WTC11 (cell line): Measurements from ENCODE around the gene REEP1. TPM values are rescaled to one million over a fixed set of nuclear protein-coding genes. Genes with fewer than 3 reads are reported as not detected.
"Not testable (repeated sequence)": the region's sequence is repeated elsewhere in the genome, so short reads cannot be mapped to it uniquely, and the experiment has no call there.

Experiments used
- ATAC-seq: fragments of 200-7000 bp; cut with Tn5 transposase; 2 replicates; pipeline ENCODE4 v1.10.0; 2021; ENCODE audit warnings: mild to moderate bottlenecking, moderate library complexity
- CTCF ChIA-PET: fragments of 300-600 bp; sonication (Branson Sonifier 250); formaldehyde crosslinking; loops from one replicate; lab custom pipeline; 2021; ENCODE audit warnings: antibody characterized with exemption; lab: Charles Lee
- POLR2A ChIA-PET: fragments of 350-600 bp; sonication (Branson Sonifier 250); formaldehyde crosslinking; loops from one replicate; lab custom pipeline; 2021; ENCODE audit warnings: antibody characterized with exemption; lab: Charles Lee
- DNase-seq: peaks from one replicate; pipeline ENCODE4 v3.0.0; 2021; ENCODE audit warnings: low spot score
- H3K27ac Mint-ChIP-seq: 2 replicates; pipeline ENCODE4 v1.8.0; 2021; ENCODE audit warnings: mixed read lengths
- H3K27me3 Mint-ChIP-seq: 2 replicates; pipeline ENCODE4 v1.8.0; 2021; ENCODE audit warnings: low read depth, mild to moderate bottlenecking, moderate library complexity, mixed read lengths
- H3K36me3 Mint-ChIP-seq: 2 replicates; pipeline ENCODE4 v1.8.0; 2021; ENCODE audit warnings: mixed read lengths
- H3K4me1 Mint-ChIP-seq: 2 replicates; pipeline ENCODE4 v1.8.0; 2022; ENCODE audit warnings: mixed read lengths
- H3K4me3 Mint-ChIP-seq: 2 replicates; pipeline ENCODE4 v1.8.0; 2021; ENCODE audit warnings: mild to moderate bottlenecking, moderate library complexity, mixed read lengths
- H3K9me3 Mint-ChIP-seq: 2 replicates; pipeline ENCODE4 v1.8.0; 2021; ENCODE audit warnings: mixed read lengths
- ATF1 ChIP-seq: sonication (generic); formaldehyde crosslinking; IDR thresholded peaks from 2 replicates; pipeline ENCODE4 v1.8.1; 2023; ENCODE audit warnings: mild to moderate bottlenecking, moderate library complexity, missing genetic modification reagents
- CBFB ChIP-seq: sonication (generic); formaldehyde crosslinking; IDR thresholded peaks from 2 replicates; pipeline ENCODE4 v1.8.1; 2022; ENCODE audit warnings: mild to moderate bottlenecking, low read depth, missing genetic modification reagents
- FOXK1 ChIP-seq: sonication (generic); formaldehyde crosslinking; IDR thresholded peaks from 2 replicates; pipeline ENCODE4 v1.8.0; 2022; ENCODE audit warnings: mild to moderate bottlenecking, moderate library complexity, missing genetic modification reagents
- GRHL2 ChIP-seq: fragments of 250-450 bp; sonication (Bioruptor Pico); IDR thresholded peaks from 2 replicates; pipeline ENCODE4 v1.8.0; 2022; ENCODE audit warnings: mild to moderate bottlenecking, moderate library complexity; ENCODE audit not compliant: insufficient replicate concordance, severe bottlenecking
- HMGXB4 ChIP-seq: sonication (generic); formaldehyde crosslinking; IDR thresholded peaks from 2 replicates; pipeline ENCODE4 v1.8.1; 2023; ENCODE audit warnings: mild to moderate bottlenecking, moderate library complexity, missing genetic modification reagents
- MXD4 ChIP-seq: fragments of 250-450 bp; sonication (Bioruptor Pico); IDR thresholded peaks from 2 replicates; pipeline ENCODE4 v1.8.0; 2021; ENCODE audit warnings: mild to moderate bottlenecking, moderate library complexity, borderline replicate concordance
- MYBL2 ChIP-seq: sonication (generic); formaldehyde crosslinking; IDR thresholded peaks from 2 replicates; pipeline ENCODE4 v1.8.1; 2023; ENCODE audit warnings: mild to moderate bottlenecking, moderate library complexity, missing genetic modification reagents
- NFE2L1 ChIP-seq: sonication (generic); formaldehyde crosslinking; IDR thresholded peaks from 2 replicates; pipeline ENCODE4 v1.8.1; 2023; ENCODE audit warnings: missing genetic modification reagents
- OVOL2 ChIP-seq: fragments of 250-450 bp; sonication (Bioruptor Pico); IDR thresholded peaks from 2 replicates; pipeline ENCODE4 v1.9.0; 2021; ENCODE audit warnings: mild to moderate bottlenecking, borderline replicate concordance
- PRRX2 ChIP-seq: fragments of 250-450 bp; sonication (Bioruptor Pico); IDR thresholded peaks from 2 replicates; pipeline ENCODE4 v1.8.0; 2021; ENCODE audit warnings: mild to moderate bottlenecking
- RORB ChIP-seq: fragments of 250-450 bp; sonication (Bioruptor Pico); IDR thresholded peaks from 2 replicates; pipeline ENCODE4 v1.9.0; 2021; ENCODE audit warnings: mild to moderate bottlenecking
- TEAD1 ChIP-seq: sonication (generic); formaldehyde crosslinking; IDR thresholded peaks from 2 replicates; pipeline ENCODE4 v1.8.0; 2022; ENCODE audit warnings: mild to moderate bottlenecking, missing genetic modification reagents
- TP53 ChIP-seq: sonication (generic); formaldehyde crosslinking; IDR thresholded peaks from 2 replicates; pipeline ENCODE4 v1.8.1; 2023; ENCODE audit warnings: mild to moderate bottlenecking, missing genetic modification reagents
- USF1 ChIP-seq: sonication (generic); formaldehyde crosslinking; IDR thresholded peaks from 2 replicates; pipeline ENCODE4 v1.8.0; 2022; ENCODE audit warnings: mild to moderate bottlenecking, missing genetic modification reagents
- ZNF317 ChIP-seq: sonication (generic); formaldehyde crosslinking; IDR thresholded peaks from 2 replicates; pipeline ENCODE4 v1.8.1; 2023; ENCODE audit warnings: low read depth, mild to moderate bottlenecking, moderate library complexity, missing genetic modification reagents, borderline replicate concordance
- ZNF512 ChIP-seq: sonication (generic); formaldehyde crosslinking; IDR thresholded peaks from 2 replicates; pipeline ENCODE4 v1.8.1; 2022; ENCODE audit warnings: missing genetic modification reagents, borderline replicate concordance
- total RNA-seq: library from RNA; stranded (reverse); gene quantifications from 3 replicates; pipeline ENCODE4 v1.2.3, GENCODE V29; 2021
- TF ChIP-seq, protein P1 (sequence below): sonication (generic); formaldehyde crosslinking; IDR thresholded peaks from 2 replicates; pipeline ENCODE4 v1.8.0; 2022; ENCODE audit warnings: missing genetic modification reagents
- TF ChIP-seq, protein P2 (sequence below): sonication (generic); formaldehyde crosslinking; IDR thresholded peaks from 2 replicates; pipeline ENCODE4 v1.8.1; 2023; ENCODE audit warnings: mild to moderate bottlenecking, missing genetic modification reagents
- TF ChIP-seq, protein P3 (sequence below): sonication (generic); formaldehyde crosslinking; IDR thresholded peaks from 2 replicates; pipeline ENCODE4 v1.8.1; 2022; ENCODE audit warnings: low read depth, mild to moderate bottlenecking, moderate library complexity, missing genetic modification reagents, borderline replicate concordance

REEP1 gene
- total RNA-seq, 1 experiment from 2014 or later = 1.9 TPM

GRCh38 chr2:86345783-86346370 is 8.5 kb upstream of the REEP1 start:
- DNase-seq, POLR2A ChIA-PET, H3K36me3 Mint-ChIP-seq, H3K4me1 Mint-ChIP-seq, H3K27ac Mint-ChIP-seq, ATAC-seq, H3K4me3 Mint-ChIP-seq, H3K27me3 Mint-ChIP-seq: not testable (repeated sequence)
- H3K9me3 Mint-ChIP-seq = peaks cover 21% of the 10 kb centered on the region
- CTCF ChIA-PET = interaction anchor here (0.6 kb wide), 1 partner anchor 128 kb away, joined by 3 read pairs; no protein-coding TSS in a partner anchor

- peaks cover 5% of the 10 kb centered on the region; the same call in 1 of the 2 replicates for H3K36me3 Mint-ChIP-seq
- DNase-seq = no peak
- no peak overlapping the region for H3K4me3 Mint-ChIP-seq
- H3K27me3 Mint-ChIP-seq = peaks cover 24% of the 10 kb centered on the region
- ATAC-seq = no peak
- H3K4me1 Mint-ChIP-seq = no peaks in the 10 kb centered on the region
- peaks cover 24% of the 10 kb centered on the region for H3K9me3 Mint-ChIP-seq
- POLR2A ChIA-PET = no interaction called here
- H3K27ac Mint-ChIP-seq = no peak overlapping the region
- CTCF ChIA-PET = no interaction called here
- no peak for TF ChIP-seq PRRX2
- no peak for TF ChIP-seq FOXK1 (CRISPR knock-in tag)
- no peak for TF ChIP-seq RORB (CRISPR knock-in tag)
- no peak for TF ChIP-seq TEAD1 (CRISPR knock-in tag)
- no peak for TF ChIP-seq ZNF512
- no peak for TF ChIP-seq TP53
- TF ChIP-seq USF1 (CRISPR knock-in tag) = no peak
- TF ChIP-seq, protein P1, sequence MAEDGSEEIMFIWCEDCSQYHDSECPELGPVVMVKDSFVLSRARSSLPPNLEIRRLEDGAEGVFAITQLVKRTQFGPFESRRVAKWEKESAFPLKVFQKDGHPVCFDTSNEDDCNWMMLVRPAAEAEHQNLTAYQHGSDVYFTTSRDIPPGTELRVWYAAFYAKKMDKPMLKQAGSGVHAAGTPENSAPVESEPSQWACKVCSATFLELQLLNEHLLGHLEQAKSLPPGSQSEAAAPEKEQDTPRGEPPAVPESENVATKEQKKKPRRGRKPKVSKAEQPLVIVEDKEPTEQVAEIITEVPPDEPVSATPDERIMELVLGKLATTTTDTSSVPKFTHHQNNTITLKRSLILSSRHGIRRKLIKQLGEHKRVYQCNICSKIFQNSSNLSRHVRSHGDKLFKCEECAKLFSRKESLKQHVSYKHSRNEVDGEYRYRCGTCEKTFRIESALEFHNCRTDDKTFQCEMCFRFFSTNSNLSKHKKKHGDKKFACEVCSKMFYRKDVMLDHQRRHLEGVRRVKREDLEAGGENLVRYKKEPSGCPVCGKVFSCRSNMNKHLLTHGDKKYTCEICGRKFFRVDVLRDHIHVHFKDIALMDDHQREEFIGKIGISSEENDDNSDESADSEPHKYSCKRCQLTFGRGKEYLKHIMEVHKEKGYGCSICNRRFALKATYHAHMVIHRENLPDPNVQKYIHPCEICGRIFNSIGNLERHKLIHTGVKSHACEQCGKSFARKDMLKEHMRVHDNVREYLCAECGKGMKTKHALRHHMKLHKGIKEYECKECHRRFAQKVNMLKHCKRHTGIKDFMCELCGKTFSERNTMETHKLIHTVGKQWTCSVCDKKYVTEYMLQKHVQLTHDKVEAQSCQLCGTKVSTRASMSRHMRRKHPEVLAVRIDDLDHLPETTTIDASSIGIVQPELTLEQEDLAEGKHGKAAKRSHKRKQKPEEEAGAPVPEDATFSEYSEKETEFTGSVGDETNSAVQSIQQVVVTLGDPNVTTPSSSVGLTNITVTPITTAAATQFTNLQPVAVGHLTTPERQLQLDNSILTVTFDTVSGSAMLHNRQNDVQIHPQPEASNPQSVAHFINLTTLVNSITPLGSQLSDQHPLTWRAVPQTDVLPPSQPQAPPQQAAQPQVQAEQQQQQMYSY (CRISPR knock-in tag) = no peak
- TF ChIP-seq MYBL2 (CRISPR knock-in tag) = no peak
- no peak for TF ChIP-seq NFE2L1 (CRISPR knock-in tag)
- no peak for TF ChIP-seq MXD4
Observed at GRCh38 chr2:86344404-86344803, 7.0 kb upstream of the REEP1 start.

- TF ChIP-seq OVOL2 (CRISPR knock-in tag) (no peak), HMGXB4 (CRISPR knock-in tag) (no peak), ZNF317 (CRISPR knock-in tag) (no peak), ZNF512 (no peak), CBFB (CRISPR knock-in tag) (no peak), ATF1 (CRISPR knock-in tag) (no peak), GRHL2 (no peak)
- TF ChIP-seq, protein P2, sequence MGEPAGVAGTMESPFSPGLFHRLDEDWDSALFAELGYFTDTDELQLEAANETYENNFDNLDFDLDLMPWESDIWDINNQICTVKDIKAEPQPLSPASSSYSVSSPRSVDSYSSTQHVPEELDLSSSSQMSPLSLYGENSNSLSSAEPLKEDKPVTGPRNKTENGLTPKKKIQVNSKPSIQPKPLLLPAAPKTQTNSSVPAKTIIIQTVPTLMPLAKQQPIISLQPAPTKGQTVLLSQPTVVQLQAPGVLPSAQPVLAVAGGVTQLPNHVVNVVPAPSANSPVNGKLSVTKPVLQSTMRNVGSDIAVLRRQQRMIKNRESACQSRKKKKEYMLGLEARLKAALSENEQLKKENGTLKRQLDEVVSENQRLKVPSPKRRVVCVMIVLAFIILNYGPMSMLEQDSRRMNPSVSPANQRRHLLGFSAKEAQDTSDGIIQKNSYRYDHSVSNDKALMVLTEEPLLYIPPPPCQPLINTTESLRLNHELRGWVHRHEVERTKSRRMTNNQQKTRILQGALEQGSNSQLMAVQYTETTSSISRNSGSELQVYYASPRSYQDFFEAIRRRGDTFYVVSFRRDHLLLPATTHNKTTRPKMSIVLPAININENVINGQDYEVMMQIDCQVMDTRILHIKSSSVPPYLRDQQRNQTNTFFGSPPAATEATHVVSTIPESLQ = no peak
- TF ChIP-seq, protein P3, sequence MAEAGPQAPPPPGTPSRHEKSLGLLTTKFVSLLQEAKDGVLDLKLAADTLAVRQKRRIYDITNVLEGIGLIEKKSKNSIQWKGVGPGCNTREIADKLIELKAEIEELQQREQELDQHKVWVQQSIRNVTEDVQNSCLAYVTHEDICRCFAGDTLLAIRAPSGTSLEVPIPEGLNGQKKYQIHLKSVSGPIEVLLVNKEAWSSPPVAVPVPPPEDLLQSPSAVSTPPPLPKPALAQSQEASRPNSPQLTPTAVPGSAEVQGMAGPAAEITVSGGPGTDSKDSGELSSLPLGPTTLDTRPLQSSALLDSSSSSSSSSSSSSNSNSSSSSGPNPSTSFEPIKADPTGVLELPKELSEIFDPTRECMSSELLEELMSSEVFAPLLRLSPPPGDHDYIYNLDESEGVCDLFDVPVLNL = no peak
- TF ChIP-seq, all 79 proteins: peak for 0
- no peak overlapping the region for H3K27ac Mint-ChIP-seq
- H3K4me1 Mint-ChIP-seq = 0 out of 2 replicates have a peak, but pooled peaks cover 4% of the 10 kb centered on the region
- ChIA-PET CTCF (no interaction called here), POLR2A (no interaction called here)
- no peak overlapping the region for H3K4me3 Mint-ChIP-seq
- H3K9me3 Mint-ChIP-seq = peaks cover 24% of the 10 kb centered on the region
- H3K36me3 Mint-ChIP-seq = peaks cover 5% of the 10 kb centered on the region; the same call in 1 of the 2 replicates
- H3K27me3 Mint-ChIP-seq = peaks cover 39% of the 10 kb centered on the region
- ATAC-seq (no peak), DNase-seq (no peak)
Observed at GRCh38 chr2:86342488-86342887, 5.1 kb upstream of the REEP1 start.
